ENCODE measurements around the gene NANOGP8.

NANOGP8 gene

DNA sequence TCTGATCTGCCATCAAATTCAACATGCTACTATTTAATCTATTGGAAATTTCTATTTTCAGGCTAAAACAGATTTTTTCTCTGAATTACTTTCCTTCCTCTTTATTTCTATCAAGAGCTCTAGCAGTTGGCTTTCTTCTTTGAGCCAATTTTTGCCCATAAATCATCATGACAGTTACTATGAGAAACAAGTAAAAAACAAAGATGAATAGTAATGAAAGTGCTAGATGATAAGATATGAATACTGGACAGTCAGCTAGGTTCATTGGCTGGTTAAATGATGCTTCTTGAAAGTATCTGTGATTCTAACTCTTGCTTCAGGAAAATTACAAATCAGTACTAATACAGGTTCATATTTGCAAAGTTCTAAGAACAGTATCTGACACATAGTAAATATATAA lies 38.6 kb upstream of the NANOGP8 start:
- no peaks in the 10 kb centered on the region for H3K27me3 ChIP-seq (replicated peaks; ENCODE audit: control insufficient read depth, insufficient read depth, low read length)
- no peak overlapping the region for H3K4me3 ChIP-seq (replicated peaks; ENCODE audit: low read depth, low read length)
- H3K36me3 ChIP-seq (ENCODE audit: control insufficient read depth, insufficient read depth, low read length): no peaks in the 10 kb centered on the region
- TF ChIP-seq, protein P1, sequence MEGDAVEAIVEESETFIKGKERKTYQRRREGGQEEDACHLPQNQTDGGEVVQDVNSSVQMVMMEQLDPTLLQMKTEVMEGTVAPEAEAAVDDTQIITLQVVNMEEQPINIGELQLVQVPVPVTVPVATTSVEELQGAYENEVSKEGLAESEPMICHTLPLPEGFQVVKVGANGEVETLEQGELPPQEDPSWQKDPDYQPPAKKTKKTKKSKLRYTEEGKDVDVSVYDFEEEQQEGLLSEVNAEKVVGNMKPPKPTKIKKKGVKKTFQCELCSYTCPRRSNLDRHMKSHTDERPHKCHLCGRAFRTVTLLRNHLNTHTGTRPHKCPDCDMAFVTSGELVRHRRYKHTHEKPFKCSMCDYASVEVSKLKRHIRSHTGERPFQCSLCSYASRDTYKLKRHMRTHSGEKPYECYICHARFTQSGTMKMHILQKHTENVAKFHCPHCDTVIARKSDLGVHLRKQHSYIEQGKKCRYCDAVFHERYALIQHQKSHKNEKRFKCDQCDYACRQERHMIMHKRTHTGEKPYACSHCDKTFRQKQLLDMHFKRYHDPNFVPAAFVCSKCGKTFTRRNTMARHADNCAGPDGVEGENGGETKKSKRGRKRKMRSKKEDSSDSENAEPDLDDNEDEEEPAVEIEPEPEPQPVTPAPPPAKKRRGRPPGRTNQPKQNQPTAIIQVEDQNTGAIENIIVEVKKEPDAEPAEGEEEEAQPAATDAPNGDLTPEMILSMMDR (IDR thresholded peaks at IDR 0.05; ENCODE audit: insufficient read depth, low read length, poor library complexity, severe bottlenecking): no peak
- DNase-seq (ENCODE audit: extremely low read depth, insufficient read length): no peak

DNA sequence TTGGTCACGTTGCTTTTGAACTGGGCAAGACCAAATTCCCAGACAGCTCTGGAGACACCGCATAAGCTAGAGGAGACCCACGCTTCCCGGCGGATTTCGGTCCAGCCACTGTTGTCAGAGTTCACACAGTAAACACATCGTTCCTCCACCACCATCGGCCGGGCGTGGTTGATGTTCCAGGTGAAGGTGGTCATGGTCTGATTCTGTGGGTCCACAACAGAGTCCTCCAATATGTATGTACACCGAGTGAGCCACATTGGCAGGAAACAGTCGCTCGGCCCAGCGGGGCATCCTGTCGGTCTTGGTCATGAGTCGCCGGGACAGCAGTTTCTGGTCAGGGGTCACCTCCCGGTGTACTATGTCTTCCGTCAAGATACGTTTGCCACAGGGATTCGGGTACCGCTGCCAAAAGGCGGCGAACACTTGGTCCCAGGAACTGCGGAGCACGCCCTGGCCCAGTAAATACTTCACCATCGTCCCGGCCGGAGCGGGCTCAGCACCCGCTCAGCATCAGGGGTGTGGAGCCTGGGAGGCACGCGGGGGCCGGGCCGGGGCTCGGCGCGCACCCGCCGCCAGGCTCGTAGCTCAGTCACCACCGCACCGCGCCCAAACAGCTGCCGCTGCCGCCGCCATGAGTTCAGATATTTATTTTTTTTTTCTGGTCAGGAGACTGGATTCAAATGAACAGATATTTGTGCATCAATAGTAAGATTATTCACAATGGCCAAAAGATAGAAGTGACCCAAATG lies 36.7 kb upstream of the NANOGP8 start:
- Histone ChIP-seq H3K36me3 (ENCODE audit: control insufficient read depth, insufficient read depth, low read length) (no peaks in the 10 kb centered on the region), H3K27me3 (replicated peaks; ENCODE audit: control insufficient read depth, insufficient read depth, low read length) (no peaks in the 10 kb centered on the region), H3K4me3 (replicated peaks; ENCODE audit: low read depth, low read length) (no peak overlapping the region)
- DNase-seq (ENCODE audit: extremely low read depth, insufficient read length): no peak
- TF ChIP-seq, protein P1 (IDR thresholded peaks at IDR 0.05; ENCODE audit: insufficient read depth, low read length, poor library complexity, severe bottlenecking): no peak

DNA sequence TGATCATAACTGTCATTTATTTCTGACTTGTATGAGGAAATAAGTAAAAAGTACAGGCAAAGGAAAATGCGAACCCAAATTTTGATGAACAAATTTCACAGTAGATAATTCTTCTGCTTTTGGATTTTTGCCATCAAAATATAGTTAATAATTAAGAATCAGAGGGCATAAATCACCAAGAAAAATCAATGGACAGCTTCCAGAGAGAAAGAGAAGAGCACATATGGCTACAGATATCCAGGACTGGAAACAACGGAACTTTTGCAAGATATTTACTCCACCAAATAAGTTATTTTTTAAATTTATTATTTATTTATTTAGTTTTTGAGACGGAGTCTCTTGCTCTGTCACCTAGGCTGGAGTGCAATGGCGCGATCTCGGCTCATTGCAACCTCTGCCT lies 35.1 kb upstream of the NANOGP8 start:
- H3K27me3 ChIP-seq (replicated peaks; ENCODE audit: control insufficient read depth, insufficient read depth, low read length): no peaks in the 10 kb centered on the region
- no peak overlapping the region for H3K4me3 ChIP-seq (replicated peaks; ENCODE audit: low read depth, low read length)
- H3K36me3 ChIP-seq (ENCODE audit: control insufficient read depth, insufficient read depth, low read length): no peaks in the 10 kb centered on the region
- no peak for DNase-seq (ENCODE audit: extremely low read depth, insufficient read length)
- TF ChIP-seq, protein P1 (IDR thresholded peaks at IDR 0.05; ENCODE audit: insufficient read depth, low read length, poor library complexity, severe bottlenecking): no peak

DNA sequence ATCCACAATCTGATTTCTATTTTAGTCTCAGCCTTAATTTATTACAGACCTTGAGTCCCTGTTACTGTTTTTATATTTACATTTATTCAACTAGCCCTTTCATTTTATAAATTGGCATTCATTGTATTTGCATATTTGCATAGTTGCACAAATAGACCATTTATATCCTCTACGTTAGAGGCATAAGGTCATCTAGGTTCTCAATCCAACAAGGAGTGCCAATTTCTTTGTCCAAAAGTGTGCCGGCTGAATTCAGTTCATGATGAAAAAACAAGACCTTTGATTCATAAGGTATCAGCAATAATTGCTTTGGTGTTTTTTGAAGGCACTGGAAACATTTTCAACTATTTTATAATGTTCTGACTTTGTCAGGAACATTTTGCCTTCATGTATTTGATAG lies 33.9 kb upstream of the NANOGP8 start:
- no peaks in the 10 kb centered on the region for H3K36me3 ChIP-seq (ENCODE audit: control insufficient read depth, insufficient read depth, low read length)
- H3K27me3 ChIP-seq (replicated peaks; ENCODE audit: control insufficient read depth, insufficient read depth, low read length): no peaks in the 10 kb centered on the region
- TF ChIP-seq, protein P1 (IDR thresholded peaks at IDR 0.05; ENCODE audit: insufficient read depth, low read length, poor library complexity, severe bottlenecking): no peak
- DNase-seq (ENCODE audit: extremely low read depth, insufficient read length): no peak
- H3K4me3 ChIP-seq (replicated peaks; ENCODE audit: low read depth, low read length): no peak overlapping the region

DNA sequence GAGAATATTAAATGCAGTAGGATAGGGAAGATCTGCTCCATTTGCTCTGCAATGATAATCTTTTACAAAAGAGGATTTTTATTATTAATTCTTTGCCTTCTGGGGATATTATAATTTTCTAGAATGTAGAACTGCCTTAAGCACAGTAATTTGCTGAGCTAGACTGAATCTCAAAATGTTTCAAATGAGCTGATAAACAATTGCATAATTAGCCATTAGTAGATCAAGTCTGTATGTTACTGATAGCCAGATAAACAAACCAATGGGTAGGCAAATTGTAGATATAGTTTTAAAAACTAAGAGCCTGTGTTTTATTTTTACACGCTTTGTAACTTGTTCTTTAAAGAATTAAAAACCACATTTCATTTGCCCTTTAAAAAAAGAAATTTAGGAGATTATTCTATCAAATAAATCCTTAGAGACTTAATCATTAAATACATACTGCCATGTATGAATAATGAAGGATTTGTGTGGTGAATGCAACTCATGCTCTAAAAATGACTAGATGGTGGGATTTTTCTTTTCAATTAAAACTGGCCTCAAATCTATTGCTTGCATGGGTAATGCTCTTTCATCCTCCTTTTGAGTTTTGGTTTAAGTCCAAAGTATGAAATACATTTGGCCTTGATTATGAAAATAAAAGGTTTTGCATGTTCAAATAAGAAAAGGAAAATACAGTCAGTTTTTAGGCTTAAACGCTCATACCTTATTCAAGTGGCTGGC lies 32.6 kb upstream of the NANOGP8 start:
- TF ChIP-seq, protein P1 (IDR thresholded peaks at IDR 0.05; ENCODE audit: insufficient read depth, low read length, poor library complexity, severe bottlenecking): no peak
- Histone ChIP-seq H3K27me3 (replicated peaks; ENCODE audit: control insufficient read depth, insufficient read depth, low read length) (no peaks in the 10 kb centered on the region), H3K4me3 (replicated peaks; ENCODE audit: low read depth, low read length) (no peak overlapping the region), H3K36me3 (ENCODE audit: control insufficient read depth, insufficient read depth, low read length) (no peaks in the 10 kb centered on the region)
- no peak for DNase-seq (ENCODE audit: extremely low read depth, insufficient read length)
